ENCODE data around the gene RAB11FIP4.

Gene RAB11FIP4

GRCh38 chr17:31390426-31390747 is 1.1 kb upstream of the RAB11FIP4 start:
- no peak overlapping the region for H3K27ac ChIP-seq (replicated peaks)
- no peak for TF ChIP-seq GABPA (IDR thresholded peaks at IDR 0.05; ENCODE audit: low read depth)
- TF ChIP-seq REST (IDR thresholded peaks at IDR 0.05; ENCODE audit: insufficient replicate concordance, low read depth), result no peak
- no peak for TF ChIP-seq CTCF (IDR thresholded peaks at IDR 0.05; ENCODE audit: insufficient read depth, low read length)
- no peak for TF ChIP-seq POLR2AphosphoS5 (IDR thresholded peaks at IDR 0.05; ENCODE audit: low read depth)
- no peak for TF ChIP-seq SPI1 (IDR thresholded peaks at IDR 0.05; ENCODE audit: borderline replicate concordance, low read depth)
- DNase-seq (ENCODE audit: low read depth in 1 of 2, low spot score in 1 of 2), result no peak
- peaks cover 33% of the 10 kb centered on the region for H3K27me3 ChIP-seq (ENCODE audit: insufficient read depth, poor library complexity, severe bottlenecking)
- H3K4me3 ChIP-seq (replicated peaks; ENCODE audit: insufficient read depth, low read length), result no peak overlapping the region

GRCh38 chr17:31390748-31391495 is 553 bp upstream of the RAB11FIP4 start:
- TF ChIP-seq POLR2AphosphoS5 (IDR thresholded peaks at IDR 0.05; ENCODE audit: low read depth) (no peak), SPI1 (IDR thresholded peaks at IDR 0.05; ENCODE audit: borderline replicate concordance, low read depth) (no peak), REST (IDR thresholded peaks at IDR 0.05; ENCODE audit: insufficient replicate concordance, low read depth) (no peak), CTCF (IDR thresholded peaks at IDR 0.05; ENCODE audit: insufficient read depth, low read length) (no peak), GABPA (IDR thresholded peaks at IDR 0.05; ENCODE audit: low read depth) (no peak)
- no peak overlapping the region for H3K27ac ChIP-seq (replicated peaks)
- no peak for DNase-seq (ENCODE audit: low read depth in 1 of 2, low spot score in 1 of 2)
- H3K27me3 ChIP-seq (ENCODE audit: insufficient read depth, poor library complexity, severe bottlenecking), result peaks cover 33% of the 10 kb centered on the region
- no peak overlapping the region for H3K4me3 ChIP-seq (replicated peaks; ENCODE audit: insufficient read depth, low read length)

- no peak for DNase-seq (ENCODE audit: low read depth in 1 of 2, low spot score in 1 of 2)
- no peak overlapping the region for H3K4me3 ChIP-seq (replicated peaks; ENCODE audit: insufficient read depth, low read length)
- peaks cover 33% of the 10 kb centered on the region for H3K27me3 ChIP-seq (ENCODE audit: insufficient read depth, poor library complexity, severe bottlenecking)
- TF ChIP-seq REST (IDR thresholded peaks at IDR 0.05; ENCODE audit: insufficient replicate concordance, low read depth) (no peak), SPI1 (IDR thresholded peaks at IDR 0.05; ENCODE audit: borderline replicate concordance, low read depth) (no peak), GABPA (IDR thresholded peaks at IDR 0.05; ENCODE audit: low read depth) (no peak), POLR2AphosphoS5 (IDR thresholded peaks at IDR 0.05; ENCODE audit: low read depth) (no peak), CTCF (IDR thresholded peaks at IDR 0.05; ENCODE audit: insufficient read depth, low read length) (no peak)
- H3K27ac ChIP-seq (replicated peaks), result no peak overlapping the region
Measured at GRCh38 chr17:31392002-31392855, 754 bp downstream of the RAB11FIP4 start.
